Mucosa of descending colon (tissue), 3 donors: ENCODE measurements around the gene HLA-DQB1. TPM values are rescaled to one million over a fixed set of nuclear protein-coding genes. Genes with fewer than 3 reads are reported as not detected.

Source experiments
- ATAC-seq: fragments of 200-7000 bp; cut with Tn5 transposase; one replicate; pipeline ENCODE4 v1.9.1; 2020; ENCODE audit warnings: mild to moderate bottlenecking, moderate library complexity
- DNase-seq, 3 donors: peaks; one replicate each; pipeline ENCODE4 v3.0.0-alpha.2; 2020
- H3K36me3 ChIP-seq: fragments of 200-600 bp; one replicate; pipeline ENCODE4 v1.8.0; 2021; ENCODE audit warnings: low read depth, mild to moderate bottlenecking
- H3K4me1 ChIP-seq: fragments of 200-600 bp; one replicate; pipeline ENCODE4 v1.8.0; 2021; ENCODE audit warnings: low read depth, mild to moderate bottlenecking
- H3K4me3 ChIP-seq: fragments of 200-600 bp; one replicate; pipeline ENCODE4 v1.8.0; 2021; ENCODE audit warnings: mild to moderate bottlenecking
- H3K9me3 ChIP-seq: fragments of 200-600 bp; one replicate; pipeline ENCODE4 v1.8.0; 2021; ENCODE audit warnings: mild to moderate bottlenecking
- CTCF ChIP-seq: fragments of 200-600 bp; IDR thresholded peaks from one replicate; pipeline ENCODE4 v1.8.0; 2022; ENCODE audit warnings: antibody characterized with exemption, mild to moderate bottlenecking
- intact Hi-C, 2 donors: fragments of 100-400 bp; cut with DNase I in 1 of 2; cut with micrococcal nuclease in 1 of 2; formaldehyde crosslinking; loops; one replicate each; pipeline versions ENCODE4 v1.11.0 to v1.11.1; 2022; cut with DNase I, micrococcal nuclease
- total RNA-seq, 3 donors: library from RNA; stranded (reverse); fragmentation: NEBNext Ultra II Directional in 2 of 3; extraction: Animal tissue kit (Norgen Biotek cat#: 25700) in 2 of 3; gene quantifications; one replicate each; pipeline versions ENCODE4 v1.2.1 to v1.2.4, GENCODE V29; 2021 to 2023
- donor health status: DM: no; HTN: no; CAD: no; lungs with moderate emphysema.
- donor health status: DM: no; HTN: no; CAD: no.
- donor health status: DM: no; HTN: yes; CAD: no.

Gene HLA-DQB1
- total RNA-seq, 3 donors from 2014 or later, result 4.7 to 18.6 (median 14.9) TPM

GRCh38 chr6:32627831-32628230 is 38.6 kb downstream of the HLA-DQB1 start:
- Histone ChIP-seq H3K9me3 (no peaks in the 10 kb centered on the region), H3K4me3 (no peak overlapping the region), H3K36me3 (no peaks in the 10 kb centered on the region), H3K4me1 (no peaks in the 10 kb centered on the region)
- intact Hi-C loops, result no loop called here
- no peak for TF ChIP-seq CTCF
- ATAC-seq, result peak; percentile 71
- peak in 1 of 3 donors; percentile 56 for DNase-seq

GRCh38 chr6:32627249-32627648 is 39.2 kb downstream of the HLA-DQB1 start:
- H3K4me3 ChIP-seq, result no peak overlapping the region
- ATAC-seq (no peak), DNase-seq (no peak)
- no peak for TF ChIP-seq CTCF
- intact Hi-C loops, result no loop called here
- no peaks in the 10 kb centered on the region for H3K4me1 ChIP-seq
- H3K36me3 ChIP-seq, result no peaks in the 10 kb centered on the region
- no peaks in the 10 kb centered on the region for H3K9me3 ChIP-seq

- intact Hi-C loops, result no loop called here
- Histone ChIP-seq H3K4me1 (no peaks in the 10 kb centered on the region), H3K9me3 (no peaks in the 10 kb centered on the region), H3K36me3 (no peaks in the 10 kb centered on the region), H3K4me3 (no peak overlapping the region)
- no peak for ATAC-seq
- TF ChIP-seq CTCF, result no peak
- DNase-seq, result no peak
Measured at GRCh38 chr6:32625137-32625536, 41.3 kb downstream of the HLA-DQB1 start.

GRCh38 chr6:32624565-32624964 is 41.9 kb downstream of the HLA-DQB1 start:
- no peak overlapping the region for H3K4me3 ChIP-seq
- intact Hi-C loops, result no loop called here
- no peak for ATAC-seq
- TF ChIP-seq CTCF, result no peak
- no peaks in the 10 kb centered on the region for H3K4me1 ChIP-seq
- DNase-seq, result no peak
- no peaks in the 10 kb centered on the region for H3K36me3 ChIP-seq
- no peaks in the 10 kb centered on the region for H3K9me3 ChIP-seq

- H3K4me1 ChIP-seq, result no peaks in the 10 kb centered on the region
- H3K4me3 ChIP-seq, result no peak overlapping the region
- DNase-seq, result peak in 1 of 3 donors; percentile 22
- TF ChIP-seq CTCF, result no peak
- ATAC-seq, result no peak
- H3K9me3 ChIP-seq, result no peaks in the 10 kb centered on the region
- no peaks in the 10 kb centered on the region for H3K36me3 ChIP-seq
- intact Hi-C loops, result no loop called here
Measured at GRCh38 chr6:32623693-32624092, 42.8 kb downstream of the HLA-DQB1 start.
